Subcutaneous abdominal adipose tissue (tissue), 5 donors: Measurements from ENCODE around the gene SEC61A2.

Source experiments
- H3K27ac ChIP-seq: one replicate; pipeline ENCODE4 v1.7.0; 2013; ENCODE audit warnings: low read depth, mild to moderate bottlenecking, inconsistent platforms, low read length, moderate library complexity
- H3K27me3 ChIP-seq, 5 donors: one replicate each; pipeline ENCODE4 v1.7.0; 2013; ENCODE audit warnings: low read length in 5 of 5, inconsistent platforms in 1 of 5; ENCODE audit not compliant: control insufficient read depth in 5 of 5, insufficient read depth in 4 of 5
- H3K36me3 ChIP-seq, 5 donors: one replicate each; pipeline ENCODE4 v1.7.0; 2013; ENCODE audit warnings: low read length in 5 of 5; ENCODE audit not compliant: control insufficient read depth in 5 of 5, insufficient read depth in 5 of 5
- H3K4me1 ChIP-seq, 5 donors: one replicate each; pipeline ENCODE4 v1.7.0; 2013; ENCODE audit warnings: low read length in 5 of 5, mild to moderate bottlenecking in 3 of 5, moderate library complexity in 1 of 5; ENCODE audit not compliant: control insufficient read depth in 5 of 5, insufficient read depth in 5 of 5
- H3K4me3 ChIP-seq, 5 donors: one replicate each; pipeline ENCODE4 v1.7.0; 2013; ENCODE audit warnings: low read length in 5 of 5, low read depth in 1 of 5
- H3K9ac ChIP-seq, 5 donors: one replicate each; pipeline ENCODE4 v1.7.0; 2013; ENCODE audit warnings: low read length in 5 of 5, mild to moderate bottlenecking in 4 of 5, moderate library complexity in 3 of 5
- H3K9me3 ChIP-seq, 5 donors: one replicate each; pipeline ENCODE4 v1.7.0; 2013; ENCODE audit warnings: low read length in 5 of 5; ENCODE audit not compliant: control insufficient read depth in 5 of 5
- donor health status: healthy.
- donor health status: healthy.
- donor health status: healthy.
- donor health status: healthy.
- donor health status: healthy.

SEC61A2 gene

GRCh38 chr10:12180221-12180974 lies 50.9 kb downstream of the SEC61A2 start:
- H3K9ac ChIP-seq, result no peak overlapping the region
- no peaks in the 10 kb centered on the region for H3K9me3 ChIP-seq
- H3K27me3 ChIP-seq, result no peaks in the 10 kb centered on the region
- H3K27ac ChIP-seq, result no peak overlapping the region
- H3K4me3 ChIP-seq, result no peak overlapping the region
- peaks cover 33 to 70% (median 50%) of the 10 kb centered on the region in 5 donors for H3K36me3 ChIP-seq
- peaks cover 0 to 3% (median 0%) of the 10 kb centered on the region in 5 donors for H3K4me1 ChIP-seq

GRCh38 chr10:12181065-12181775 lies 51.7 kb downstream of the SEC61A2 start:
- Histone ChIP-seq H3K4me1 (peaks cover 0 to 3% (median 0%) of the 10 kb centered on the region in 5 donors), H3K9me3 (no peaks in the 10 kb centered on the region), H3K27me3 (no peaks in the 10 kb centered on the region), H3K36me3 (peaks cover 41 to 76% (median 53%) of the 10 kb centered on the region in 5 donors), H3K27ac (no peak overlapping the region), H3K4me3 (no peak overlapping the region), H3K9ac (no peak overlapping the region)

- H3K27ac ChIP-seq, result no peak overlapping the region
- H3K4me3 ChIP-seq, result no peak overlapping the region
- peaks cover 0 to 7% (median 0%) of the 10 kb centered on the region in 5 donors for H3K4me1 ChIP-seq
- H3K36me3 ChIP-seq, result peaks cover 38 to 58% (median 41%) of the 10 kb centered on the region in 5 donors
- H3K9ac ChIP-seq, result no peak overlapping the region
- H3K9me3 ChIP-seq, result no peaks in the 10 kb centered on the region
- no peaks in the 10 kb centered on the region for H3K27me3 ChIP-seq
These were observed 54.7 kb downstream of the SEC61A2 start for GRCh38 chr10:12184165-12184564.

- Histone ChIP-seq H3K9ac (no peak overlapping the region), H3K4me3 (no peak overlapping the region), H3K27ac (no peak overlapping the region), H3K36me3 (peaks cover 29 to 44% (median 33%) of the 10 kb centered on the region in 5 donors), H3K4me1 (peaks cover 0 to 16% (median 2%) of the 10 kb centered on the region in 5 donors), H3K27me3 (no peaks in the 10 kb centered on the region), H3K9me3 (no peaks in the 10 kb centered on the region)
These were observed 56.8 kb downstream of the SEC61A2 start for GRCh38 chr10:12186323-12186722.

- no peaks in the 10 kb centered on the region for H3K27me3 ChIP-seq
- no peak overlapping the region for H3K27ac ChIP-seq
- H3K4me3 ChIP-seq, result no peak overlapping the region
- no peaks in the 10 kb centered on the region for H3K9me3 ChIP-seq
- peaks cover 26 to 35% (median 28%) of the 10 kb centered on the region in 5 donors for H3K36me3 ChIP-seq
- no peak overlapping the region for H3K9ac ChIP-seq
- H3K4me1 ChIP-seq, result peaks cover 0 to 26% (median 13%) of the 10 kb centered on the region in 5 donors
These were observed 57.9 kb downstream of the SEC61A2 start for GRCh38 chr10:12187321-12187905.

- Histone ChIP-seq H3K36me3 (peaks cover 19 to 31% (median 22%) of the 10 kb centered on the region in 5 donors), H3K27me3 (no peaks in the 10 kb centered on the region), H3K4me1 (peaks cover 0 to 39% (median 25%) of the 10 kb centered on the region in 5 donors), H3K4me3 (no peak overlapping the region), H3K9me3 (no peaks in the 10 kb centered on the region), H3K9ac (no peak overlapping the region), H3K27ac (no peak overlapping the region)
These were observed 59.2 kb downstream of the SEC61A2 start for GRCh38 chr10:12188656-12189055.

GRCh38 chr10:12189426-12189825 lies 59.9 kb downstream of the SEC61A2 start:
- Histone ChIP-seq H3K4me3 (no peak overlapping the region), H3K9ac (no peak overlapping the region), H3K9me3 (no peaks in the 10 kb centered on the region), H3K27ac (no peak overlapping the region), H3K36me3 (peaks cover 19 to 28% (median 22%) of the 10 kb centered on the region in 5 donors), H3K27me3 (no peaks in the 10 kb centered on the region), H3K4me1 (peaks cover 0 to 47% (median 33%) of the 10 kb centered on the region in 5 donors)

- Histone ChIP-seq H3K9ac (no peak overlapping the region), H3K27me3 (no peaks in the 10 kb centered on the region), H3K9me3 (no peaks in the 10 kb centered on the region), H3K27ac (peak overlapping the region; percentile 76), H3K4me1 (peaks cover 0 to 62% (median 47%) of the 10 kb centered on the region in 5 donors), H3K4me3 (peak overlapping the region in 1 of 5 donors; percentile 40), H3K36me3 (peaks cover 3 to 9% (median 7%) of the 10 kb centered on the region in 5 donors)
These were observed 62.2 kb downstream of the SEC61A2 start for GRCh38 chr10:12191715-12192114.

GRCh38 chr10:12193193-12193592 lies 63.7 kb downstream of the SEC61A2 start:
- H3K36me3 ChIP-seq, result no peaks in the 10 kb centered on the region
- H3K27me3 ChIP-seq, result no peaks in the 10 kb centered on the region
- H3K4me3 ChIP-seq, result no peak overlapping the region
- H3K27ac ChIP-seq, result peak overlapping the region; percentile 81
- peaks cover 2 to 69% (median 53%) of the 10 kb centered on the region in 5 donors for H3K4me1 ChIP-seq
- H3K9me3 ChIP-seq, result no peaks in the 10 kb centered on the region
- H3K9ac ChIP-seq, result peak overlapping the region in 1 of 5 donors; percentile 42
